GM12878 (cell line): Measurements from ENCODE around the gene B4GALT3. TPM values are rescaled to one million over a fixed set of nuclear protein-coding genes. Genes with fewer than 3 reads are reported as not detected.

Experiments used
- ATF3 ChIP-seq: IDR thresholded peaks from 2 replicates; pipeline ENCODE4 v1.6.1; 2011; ENCODE audit warnings: low read depth, mild to moderate bottlenecking, low read length, moderate library complexity, borderline replicate concordance; ENCODE audit errors: extremely low read depth
- BHLHE40 ChIP-seq, 2 experiments: fragments of 450-650 bp in 1 of 2; IDR thresholded peaks; 2 replicates each; pipeline ENCODE4 v1.6.1; 2011 to 2017; ENCODE audit warnings: low read depth in 2 of 2, borderline replicate concordance in 1 of 2, improper control_type of control experiment in 1 of 2, low read length in 1 of 2, mild to moderate bottlenecking in 1 of 2
- CBX5 ChIP-seq: sonication (generic); IDR thresholded peaks from 2 replicates; pipeline ENCODE4 v1.6.1; 2016; ENCODE audit warnings: low read depth, moderate library complexity, mild to moderate bottlenecking, inconsistent platforms
- CHD2 ChIP-seq: IDR thresholded peaks from 2 replicates; pipeline ENCODE4 v1.6.1; 2011; ENCODE audit warnings: low read depth, low read length, improper control_type of control experiment, borderline replicate concordance
- FOXM1 ChIP-seq: IDR thresholded peaks from 2 replicates; pipeline ENCODE4 v1.6.1; 2012; ENCODE audit warnings: low read depth, mild to moderate bottlenecking, inconsistent platforms, low read length, moderate library complexity
- IKZF2 ChIP-seq, 2 experiments: fragments of 450-650 bp; IDR thresholded peaks; 2 replicates each; pipeline ENCODE4 v1.6.1; 2017; ENCODE audit warnings: mild to moderate bottlenecking in 2 of 2, moderate library complexity in 2 of 2
- MYB ChIP-seq: fragments of 150-350 bp; IDR thresholded peaks from 2 replicates; pipeline ENCODE4 v1.6.1; 2014; ENCODE audit warnings: mild to moderate bottlenecking, low read depth, low read length, borderline replicate concordance
- POLR2A ChIP-seq: IDR thresholded peaks from 2 replicates; pipeline ENCODE4 v1.6.1; 2011; ENCODE audit warnings: low read depth, mild to moderate bottlenecking, low read length
- POLR2AphosphoS2 ChIP-seq: IDR thresholded peaks from 2 replicates; pipeline ENCODE4 v1.6.1; 2011; ENCODE audit warnings: low read depth, mild to moderate bottlenecking, low read length, improper control_type of control experiment, moderate library complexity
- SREBF2 ChIP-seq: IDR thresholded peaks from 2 replicates; pipeline ENCODE4 v1.6.1; 2012; ENCODE audit warnings: mild to moderate bottlenecking, low read length
- WRNIP1 ChIP-seq: IDR thresholded peaks from 2 replicates; pipeline ENCODE4 v1.6.1; 2011; ENCODE audit warnings: low read depth, low read length, improper control_type of control experiment, borderline replicate concordance
- ZNF217 ChIP-seq: fragments of 450-650 bp; IDR thresholded peaks from 2 replicates; pipeline ENCODE4 v1.6.1; 2017; ENCODE audit warnings: antibody characterized with exemption, mild to moderate bottlenecking
- polyA plus RNA-seq, 11 experiments: library from polyadenylated mRNA; depleted of rRNA in 4 of 11; unstranded in 6 of 11; stranded (reverse) in 5 of 11; fragments of >200 nt; fragmentation: Nextera tagmentation in 4 of 11; fragmentation: Illumina TruSeq in 1 of 11; extraction: Ambion mirVana in 4 of 11; extraction: Trizol in 1 of 11; gene quantifications; 1 replicate in 1 of 11; 2 replicates in 10 of 11; pipeline versions ENCODE4 v1.2.1 to v1.2.3, GENCODE V29; 2011 to 2016; ENCODE audit warnings: inconsistent platforms in 2 of 11, missing spikeins in 2 of 11, low read depth in 1 of 11
- total RNA-seq, 4 experiments: library from RNA; depleted of rRNA in 3 of 4; stranded (reverse); fragments of >200 nt in 3 of 4; fragmentation: Illumina TruSeq in 1 of 4; extraction: Trizol in 1 of 4; gene quantifications; 2 replicates each; pipeline versions ENCODE4 v1.2.1 to v1.2.3, GENCODE V29; 2013 to 2021
- TF ChIP-seq, protein P1 (sequence below): fragments of 450-650 bp; IDR thresholded peaks from 2 replicates; pipeline ENCODE4 v1.6.1; 2017; ENCODE audit warnings: antibody characterized with exemption, mild to moderate bottlenecking, moderate library complexity
- TF ChIP-seq, protein P2 (sequence below): fragments of 450-650 bp; formaldehyde crosslinking; IDR thresholded peaks from 2 replicates; pipeline ENCODE4 v1.4.0; 2020; ENCODE audit warnings: mild to moderate bottlenecking, moderate library complexity
- TF ChIP-seq, protein P3 (sequence below): fragments of 450-650 bp; IDR thresholded peaks from 2 replicates; pipeline ENCODE4 v1.6.1; 2017; ENCODE audit warnings: mild to moderate bottlenecking, moderate library complexity
- TF ChIP-seq, protein P4 (sequence below): IDR thresholded peaks from 2 replicates; pipeline ENCODE4 v1.6.1; 2011; ENCODE audit warnings: borderline replicate concordance, low read depth, mild to moderate bottlenecking, moderate library complexity, low read length; ENCODE audit not compliant: insufficient read depth, poor library complexity, severe bottlenecking

The B4GALT3 gene
- total and polyA plus RNA-seq, 10 of the 15 experiments (the other 5 are each of a cell fraction or from before 2014, with no cell fraction given) = 27.1 to 58.9 (median 42.6) TPM

DNA sequence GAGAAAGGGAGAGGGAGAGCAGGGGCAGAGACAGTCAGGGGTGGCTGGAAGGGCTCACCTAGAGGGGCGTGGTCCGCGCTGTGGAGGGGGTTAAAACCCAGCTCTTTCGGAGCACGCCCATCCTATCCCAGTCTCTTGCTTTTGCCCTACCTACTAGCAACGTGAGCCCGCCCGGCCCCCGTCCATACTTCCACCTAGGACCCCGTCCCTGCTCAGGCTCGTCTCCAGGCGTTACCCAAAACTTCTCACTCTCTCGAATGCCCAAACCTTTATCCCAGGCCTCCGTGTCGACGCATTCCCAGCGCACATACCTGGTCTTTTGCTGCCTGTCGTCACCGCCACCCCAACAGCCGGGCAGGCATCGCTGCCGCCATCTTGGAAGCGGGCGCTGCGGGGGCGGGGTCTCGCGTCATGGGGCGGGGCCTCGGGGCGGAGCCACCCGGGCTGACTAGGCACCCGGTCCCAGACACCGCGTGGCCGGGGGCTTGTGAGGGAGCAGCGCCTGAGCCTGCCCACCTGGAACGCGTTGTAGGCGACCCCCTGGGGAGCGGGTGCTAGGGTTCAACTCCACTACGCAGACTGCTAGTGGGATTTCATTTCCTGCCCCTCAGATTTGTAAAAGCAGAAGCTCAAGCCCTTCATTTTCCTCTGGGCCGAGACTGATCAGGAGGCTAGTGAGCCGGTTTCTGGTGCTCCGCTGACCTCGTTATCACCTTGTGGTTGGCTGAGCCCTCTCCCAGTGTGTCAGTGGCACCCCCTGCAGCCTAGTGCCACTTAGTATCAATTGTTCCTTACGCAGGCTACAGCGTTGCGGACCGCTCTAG lies at the start of gene B4GALT3 (continued):
- TF ChIP-seq, protein P1, sequence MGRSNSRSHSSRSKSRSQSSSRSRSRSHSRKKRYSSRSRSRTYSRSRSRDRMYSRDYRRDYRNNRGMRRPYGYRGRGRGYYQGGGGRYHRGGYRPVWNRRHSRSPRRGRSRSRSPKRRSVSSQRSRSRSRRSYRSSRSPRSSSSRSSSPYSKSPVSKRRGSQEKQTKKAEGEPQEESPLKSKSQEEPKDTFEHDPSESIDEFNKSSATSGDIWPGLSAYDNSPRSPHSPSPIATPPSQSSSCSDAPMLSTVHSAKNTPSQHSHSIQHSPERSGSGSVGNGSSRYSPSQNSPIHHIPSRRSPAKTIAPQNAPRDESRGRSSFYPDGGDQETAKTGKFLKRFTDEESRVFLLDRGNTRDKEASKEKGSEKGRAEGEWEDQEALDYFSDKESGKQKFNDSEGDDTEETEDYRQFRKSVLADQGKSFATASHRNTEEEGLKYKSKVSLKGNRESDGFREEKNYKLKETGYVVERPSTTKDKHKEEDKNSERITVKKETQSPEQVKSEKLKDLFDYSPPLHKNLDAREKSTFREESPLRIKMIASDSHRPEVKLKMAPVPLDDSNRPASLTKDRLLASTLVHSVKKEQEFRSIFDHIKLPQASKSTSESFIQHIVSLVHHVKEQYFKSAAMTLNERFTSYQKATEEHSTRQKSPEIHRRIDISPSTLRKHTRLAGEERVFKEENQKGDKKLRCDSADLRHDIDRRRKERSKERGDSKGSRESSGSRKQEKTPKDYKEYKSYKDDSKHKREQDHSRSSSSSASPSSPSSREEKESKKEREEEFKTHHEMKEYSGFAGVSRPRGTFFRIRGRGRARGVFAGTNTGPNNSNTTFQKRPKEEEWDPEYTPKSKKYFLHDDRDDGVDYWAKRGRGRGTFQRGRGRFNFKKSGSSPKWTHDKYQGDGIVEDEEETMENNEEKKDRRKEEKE = no peak
- TF ChIP-seq, protein P2, sequence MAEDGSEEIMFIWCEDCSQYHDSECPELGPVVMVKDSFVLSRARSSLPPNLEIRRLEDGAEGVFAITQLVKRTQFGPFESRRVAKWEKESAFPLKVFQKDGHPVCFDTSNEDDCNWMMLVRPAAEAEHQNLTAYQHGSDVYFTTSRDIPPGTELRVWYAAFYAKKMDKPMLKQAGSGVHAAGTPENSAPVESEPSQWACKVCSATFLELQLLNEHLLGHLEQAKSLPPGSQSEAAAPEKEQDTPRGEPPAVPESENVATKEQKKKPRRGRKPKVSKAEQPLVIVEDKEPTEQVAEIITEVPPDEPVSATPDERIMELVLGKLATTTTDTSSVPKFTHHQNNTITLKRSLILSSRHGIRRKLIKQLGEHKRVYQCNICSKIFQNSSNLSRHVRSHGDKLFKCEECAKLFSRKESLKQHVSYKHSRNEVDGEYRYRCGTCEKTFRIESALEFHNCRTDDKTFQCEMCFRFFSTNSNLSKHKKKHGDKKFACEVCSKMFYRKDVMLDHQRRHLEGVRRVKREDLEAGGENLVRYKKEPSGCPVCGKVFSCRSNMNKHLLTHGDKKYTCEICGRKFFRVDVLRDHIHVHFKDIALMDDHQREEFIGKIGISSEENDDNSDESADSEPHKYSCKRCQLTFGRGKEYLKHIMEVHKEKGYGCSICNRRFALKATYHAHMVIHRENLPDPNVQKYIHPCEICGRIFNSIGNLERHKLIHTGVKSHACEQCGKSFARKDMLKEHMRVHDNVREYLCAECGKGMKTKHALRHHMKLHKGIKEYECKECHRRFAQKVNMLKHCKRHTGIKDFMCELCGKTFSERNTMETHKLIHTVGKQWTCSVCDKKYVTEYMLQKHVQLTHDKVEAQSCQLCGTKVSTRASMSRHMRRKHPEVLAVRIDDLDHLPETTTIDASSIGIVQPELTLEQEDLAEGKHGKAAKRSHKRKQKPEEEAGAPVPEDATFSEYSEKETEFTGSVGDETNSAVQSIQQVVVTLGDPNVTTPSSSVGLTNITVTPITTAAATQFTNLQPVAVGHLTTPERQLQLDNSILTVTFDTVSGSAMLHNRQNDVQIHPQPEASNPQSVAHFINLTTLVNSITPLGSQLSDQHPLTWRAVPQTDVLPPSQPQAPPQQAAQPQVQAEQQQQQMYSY (CRISPR knock-in tag) = no peak
- TF ChIP-seq, protein P3, sequence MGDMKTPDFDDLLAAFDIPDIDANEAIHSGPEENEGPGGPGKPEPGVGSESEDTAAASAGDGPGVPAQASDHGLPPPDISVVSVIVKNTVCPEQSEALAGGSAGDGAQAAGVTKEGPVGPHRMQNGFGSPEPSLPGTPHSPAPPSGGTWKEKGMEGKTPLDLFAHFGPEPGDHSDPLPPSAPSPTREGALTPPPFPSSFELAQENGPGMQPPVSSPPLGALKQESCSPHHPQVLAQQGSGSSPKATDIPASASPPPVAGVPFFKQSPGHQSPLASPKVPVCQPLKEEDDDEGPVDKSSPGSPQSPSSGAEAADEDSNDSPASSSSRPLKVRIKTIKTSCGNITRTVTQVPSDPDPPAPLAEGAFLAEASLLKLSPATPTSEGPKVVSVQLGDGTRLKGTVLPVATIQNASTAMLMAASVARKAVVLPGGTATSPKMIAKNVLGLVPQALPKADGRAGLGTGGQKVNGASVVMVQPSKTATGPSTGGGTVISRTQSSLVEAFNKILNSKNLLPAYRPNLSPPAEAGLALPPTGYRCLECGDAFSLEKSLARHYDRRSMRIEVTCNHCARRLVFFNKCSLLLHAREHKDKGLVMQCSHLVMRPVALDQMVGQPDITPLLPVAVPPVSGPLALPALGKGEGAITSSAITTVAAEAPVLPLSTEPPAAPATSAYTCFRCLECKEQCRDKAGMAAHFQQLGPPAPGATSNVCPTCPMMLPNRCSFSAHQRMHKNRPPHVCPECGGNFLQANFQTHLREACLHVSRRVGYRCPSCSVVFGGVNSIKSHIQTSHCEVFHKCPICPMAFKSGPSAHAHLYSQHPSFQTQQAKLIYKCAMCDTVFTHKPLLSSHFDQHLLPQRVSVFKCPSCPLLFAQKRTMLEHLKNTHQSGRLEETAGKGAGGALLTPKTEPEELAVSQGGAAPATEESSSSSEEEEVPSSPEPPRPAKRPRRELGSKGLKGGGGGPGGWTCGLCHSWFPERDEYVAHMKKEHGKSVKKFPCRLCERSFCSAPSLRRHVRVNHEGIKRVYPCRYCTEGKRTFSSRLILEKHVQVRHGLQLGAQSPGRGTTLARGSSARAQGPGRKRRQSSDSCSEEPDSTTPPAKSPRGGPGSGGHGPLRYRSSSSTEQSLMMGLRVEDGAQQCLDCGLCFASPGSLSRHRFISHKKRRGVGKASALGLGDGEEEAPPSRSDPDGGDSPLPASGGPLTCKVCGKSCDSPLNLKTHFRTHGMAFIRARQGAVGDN = peak; percentile 81
- TF ChIP-seq FOXM1 = no peak
- TF ChIP-seq CHD2 = no peak
- no peak for TF ChIP-seq CBX5
- TF ChIP-seq, protein P4, sequence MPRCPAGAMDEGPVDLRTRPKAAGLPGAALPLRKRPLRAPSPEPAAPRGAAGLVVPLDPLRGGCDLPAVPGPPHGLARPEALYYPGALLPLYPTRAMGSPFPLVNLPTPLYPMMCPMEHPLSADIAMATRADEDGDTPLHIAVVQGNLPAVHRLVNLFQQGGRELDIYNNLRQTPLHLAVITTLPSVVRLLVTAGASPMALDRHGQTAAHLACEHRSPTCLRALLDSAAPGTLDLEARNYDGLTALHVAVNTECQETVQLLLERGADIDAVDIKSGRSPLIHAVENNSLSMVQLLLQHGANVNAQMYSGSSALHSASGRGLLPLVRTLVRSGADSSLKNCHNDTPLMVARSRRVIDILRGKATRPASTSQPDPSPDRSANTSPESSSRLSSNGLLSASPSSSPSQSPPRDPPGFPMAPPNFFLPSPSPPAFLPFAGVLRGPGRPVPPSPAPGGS = peak; percentile 31
- TF ChIP-seq MYB = no peak
- TF ChIP-seq ATF3 = no peak
- TF ChIP-seq ZNF217 = no peak
- TF ChIP-seq BHLHE40 (IDR thresholded peaks at IDR 0.05; ENCODE audit: borderline replicate concordance in 1 of 2, low read depth in 2 of 2, low read length in 1 of 2) = no peak
- peak; percentile 94 for TF ChIP-seq POLR2A
- TF ChIP-seq WRNIP1 = no peak
- no peak for TF ChIP-seq SREBF2
- no peak; a peak in 1 of 4 replicates for TF ChIP-seq IKZF2 (IDR thresholded peaks at IDR 0.05)
- TF ChIP-seq POLR2AphosphoS2 = peak; percentile 75
